ENCODE results near the gene WWOX.

DNA sequence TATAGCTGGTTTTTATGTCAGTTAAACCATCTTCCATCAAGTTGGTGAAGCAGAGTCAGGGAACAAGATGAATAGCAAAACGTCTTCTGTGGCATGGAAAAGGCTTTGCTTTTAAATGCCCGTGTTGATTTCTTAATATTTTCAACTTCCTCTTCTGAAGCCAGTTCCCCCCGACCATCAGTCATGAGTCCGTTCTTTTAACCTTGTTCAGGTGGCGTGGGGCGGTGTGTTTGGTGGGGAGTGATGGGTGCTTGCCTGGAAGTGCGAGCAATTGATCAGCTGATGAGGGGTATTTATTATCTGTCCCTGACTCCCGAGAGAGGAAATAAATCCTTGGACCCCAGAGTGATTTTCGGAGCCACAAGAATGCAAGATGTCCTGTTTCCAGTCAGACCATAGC is 147.1 kb downstream of the WWOX start:
- TF ChIP-seq ERF (CRISPR knock-in tag; IDR thresholded peaks at IDR 0.05) = no peak
- TF ChIP-seq, protein P1, sequence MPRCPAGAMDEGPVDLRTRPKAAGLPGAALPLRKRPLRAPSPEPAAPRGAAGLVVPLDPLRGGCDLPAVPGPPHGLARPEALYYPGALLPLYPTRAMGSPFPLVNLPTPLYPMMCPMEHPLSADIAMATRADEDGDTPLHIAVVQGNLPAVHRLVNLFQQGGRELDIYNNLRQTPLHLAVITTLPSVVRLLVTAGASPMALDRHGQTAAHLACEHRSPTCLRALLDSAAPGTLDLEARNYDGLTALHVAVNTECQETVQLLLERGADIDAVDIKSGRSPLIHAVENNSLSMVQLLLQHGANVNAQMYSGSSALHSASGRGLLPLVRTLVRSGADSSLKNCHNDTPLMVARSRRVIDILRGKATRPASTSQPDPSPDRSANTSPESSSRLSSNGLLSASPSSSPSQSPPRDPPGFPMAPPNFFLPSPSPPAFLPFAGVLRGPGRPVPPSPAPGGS (CRISPR knock-in tag; IDR thresholded peaks at IDR 0.05) = no peak
- no peak for TF ChIP-seq ELF4 (CRISPR knock-in tag; IDR thresholded peaks at IDR 0.05; ENCODE audit: borderline replicate concordance)
- TF ChIP-seq NFYB (CRISPR knock-in tag; IDR thresholded peaks at IDR 0.05) = no peak
- no peak for TF ChIP-seq ZSCAN20 (CRISPR knock-in tag; IDR thresholded peaks at IDR 0.05; ENCODE audit: borderline replicate concordance)
- TF ChIP-seq, protein P2, sequence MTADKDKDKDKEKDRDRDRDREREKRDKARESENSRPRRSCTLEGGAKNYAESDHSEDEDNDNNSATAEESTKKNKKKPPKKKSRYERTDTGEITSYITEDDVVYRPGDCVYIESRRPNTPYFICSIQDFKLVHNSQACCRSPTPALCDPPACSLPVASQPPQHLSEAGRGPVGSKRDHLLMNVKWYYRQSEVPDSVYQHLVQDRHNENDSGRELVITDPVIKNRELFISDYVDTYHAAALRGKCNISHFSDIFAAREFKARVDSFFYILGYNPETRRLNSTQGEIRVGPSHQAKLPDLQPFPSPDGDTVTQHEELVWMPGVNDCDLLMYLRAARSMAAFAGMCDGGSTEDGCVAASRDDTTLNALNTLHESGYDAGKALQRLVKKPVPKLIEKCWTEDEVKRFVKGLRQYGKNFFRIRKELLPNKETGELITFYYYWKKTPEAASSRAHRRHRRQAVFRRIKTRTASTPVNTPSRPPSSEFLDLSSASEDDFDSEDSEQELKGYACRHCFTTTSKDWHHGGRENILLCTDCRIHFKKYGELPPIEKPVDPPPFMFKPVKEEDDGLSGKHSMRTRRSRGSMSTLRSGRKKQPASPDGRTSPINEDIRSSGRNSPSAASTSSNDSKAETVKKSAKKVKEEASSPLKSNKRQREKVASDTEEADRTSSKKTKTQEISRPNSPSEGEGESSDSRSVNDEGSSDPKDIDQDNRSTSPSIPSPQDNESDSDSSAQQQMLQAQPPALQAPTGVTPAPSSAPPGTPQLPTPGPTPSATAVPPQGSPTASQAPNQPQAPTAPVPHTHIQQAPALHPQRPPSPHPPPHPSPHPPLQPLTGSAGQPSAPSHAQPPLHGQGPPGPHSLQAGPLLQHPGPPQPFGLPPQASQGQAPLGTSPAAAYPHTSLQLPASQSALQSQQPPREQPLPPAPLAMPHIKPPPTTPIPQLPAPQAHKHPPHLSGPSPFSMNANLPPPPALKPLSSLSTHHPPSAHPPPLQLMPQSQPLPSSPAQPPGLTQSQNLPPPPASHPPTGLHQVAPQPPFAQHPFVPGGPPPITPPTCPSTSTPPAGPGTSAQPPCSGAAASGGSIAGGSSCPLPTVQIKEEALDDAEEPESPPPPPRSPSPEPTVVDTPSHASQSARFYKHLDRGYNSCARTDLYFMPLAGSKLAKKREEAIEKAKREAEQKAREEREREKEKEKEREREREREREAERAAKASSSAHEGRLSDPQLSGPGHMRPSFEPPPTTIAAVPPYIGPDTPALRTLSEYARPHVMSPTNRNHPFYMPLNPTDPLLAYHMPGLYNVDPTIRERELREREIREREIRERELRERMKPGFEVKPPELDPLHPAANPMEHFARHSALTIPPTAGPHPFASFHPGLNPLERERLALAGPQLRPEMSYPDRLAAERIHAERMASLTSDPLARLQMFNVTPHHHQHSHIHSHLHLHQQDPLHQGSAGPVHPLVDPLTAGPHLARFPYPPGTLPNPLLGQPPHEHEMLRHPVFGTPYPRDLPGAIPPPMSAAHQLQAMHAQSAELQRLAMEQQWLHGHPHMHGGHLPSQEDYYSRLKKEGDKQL (CRISPR knock-in tag; IDR thresholded peaks at IDR 0.05; ENCODE audit: low read depth) = no peak
